Adrenal gland (tissue), 5 donors: Measurements from ENCODE around the gene NDOR1.

Experiments used
- POLR2A ChIP-seq, 2 donors: fragments of 450-650 bp; IDR thresholded peaks; one replicate each; pipeline ENCODE4 v1.6.1; 2017; ENCODE audit warnings: antibody characterized with exemption in 2 of 2, mild to moderate bottlenecking in 2 of 2, moderate library complexity in 1 of 2
- TF ChIP-seq, protein P1 (sequence below), 6 experiments: fragments of 450-650 bp in 4 of 6; fragments of 200-600 bp in 2 of 6; sonication (generic) in 1 of 6; IDR thresholded peaks; 1 replicate in 5 of 6; 2 replicates in 1 of 6; pipeline versions ENCODE4 v1.5.1 to v1.8.0; 2016 to 2021; ENCODE audit warnings: antibody characterized with exemption in 6 of 6, mild to moderate bottlenecking in 2 of 6, moderate library complexity in 1 of 6
- donor health status: DM: no; HTN: no; CAD: no.

DNA sequence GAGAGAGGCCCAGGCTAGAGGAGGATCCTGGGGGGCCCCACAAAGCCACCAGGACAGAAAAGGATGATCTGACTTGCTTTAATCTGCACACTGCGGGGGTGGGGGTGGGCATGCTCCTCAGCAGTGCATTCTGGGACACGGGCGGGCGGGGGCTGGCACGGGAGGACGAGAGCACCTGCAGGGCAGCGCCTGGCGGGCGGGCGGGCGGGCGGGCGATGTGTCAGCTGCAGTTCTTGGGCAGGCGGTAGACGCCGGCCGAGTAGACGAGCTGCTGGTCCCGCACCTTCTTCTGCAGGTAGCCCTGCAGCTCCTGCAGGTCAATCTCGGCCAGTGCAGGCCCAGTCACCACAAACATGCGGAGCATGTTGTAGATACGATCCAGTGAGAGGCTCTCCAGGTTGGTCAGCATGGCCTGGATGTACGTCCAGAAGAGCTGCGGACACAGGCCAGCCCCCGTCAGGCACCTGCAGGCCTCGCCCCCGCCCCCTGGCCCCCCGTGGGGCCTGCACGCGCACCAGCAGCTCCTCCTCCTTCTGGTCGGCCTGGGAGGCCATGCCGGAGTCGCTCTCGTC, 30.7 kb upstream of the NDOR1 start:
- no peak for TF ChIP-seq POLR2A (IDR thresholded peaks at IDR 0.05)
- TF ChIP-seq, protein P1, sequence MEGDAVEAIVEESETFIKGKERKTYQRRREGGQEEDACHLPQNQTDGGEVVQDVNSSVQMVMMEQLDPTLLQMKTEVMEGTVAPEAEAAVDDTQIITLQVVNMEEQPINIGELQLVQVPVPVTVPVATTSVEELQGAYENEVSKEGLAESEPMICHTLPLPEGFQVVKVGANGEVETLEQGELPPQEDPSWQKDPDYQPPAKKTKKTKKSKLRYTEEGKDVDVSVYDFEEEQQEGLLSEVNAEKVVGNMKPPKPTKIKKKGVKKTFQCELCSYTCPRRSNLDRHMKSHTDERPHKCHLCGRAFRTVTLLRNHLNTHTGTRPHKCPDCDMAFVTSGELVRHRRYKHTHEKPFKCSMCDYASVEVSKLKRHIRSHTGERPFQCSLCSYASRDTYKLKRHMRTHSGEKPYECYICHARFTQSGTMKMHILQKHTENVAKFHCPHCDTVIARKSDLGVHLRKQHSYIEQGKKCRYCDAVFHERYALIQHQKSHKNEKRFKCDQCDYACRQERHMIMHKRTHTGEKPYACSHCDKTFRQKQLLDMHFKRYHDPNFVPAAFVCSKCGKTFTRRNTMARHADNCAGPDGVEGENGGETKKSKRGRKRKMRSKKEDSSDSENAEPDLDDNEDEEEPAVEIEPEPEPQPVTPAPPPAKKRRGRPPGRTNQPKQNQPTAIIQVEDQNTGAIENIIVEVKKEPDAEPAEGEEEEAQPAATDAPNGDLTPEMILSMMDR (IDR thresholded peaks at IDR 0.05): no peak
